Measurements from ENCODE around the gene IGFBP4. TPM values are rescaled to one million over a fixed set of nuclear protein-coding genes. Genes with fewer than 3 reads are reported as not detected.

IGFBP4 gene
- total and polyA plus RNA-seq, 2 of the 4 experiments (the other 2 are of a cell fraction) = 308 to 1,187 TPM

DNA sequence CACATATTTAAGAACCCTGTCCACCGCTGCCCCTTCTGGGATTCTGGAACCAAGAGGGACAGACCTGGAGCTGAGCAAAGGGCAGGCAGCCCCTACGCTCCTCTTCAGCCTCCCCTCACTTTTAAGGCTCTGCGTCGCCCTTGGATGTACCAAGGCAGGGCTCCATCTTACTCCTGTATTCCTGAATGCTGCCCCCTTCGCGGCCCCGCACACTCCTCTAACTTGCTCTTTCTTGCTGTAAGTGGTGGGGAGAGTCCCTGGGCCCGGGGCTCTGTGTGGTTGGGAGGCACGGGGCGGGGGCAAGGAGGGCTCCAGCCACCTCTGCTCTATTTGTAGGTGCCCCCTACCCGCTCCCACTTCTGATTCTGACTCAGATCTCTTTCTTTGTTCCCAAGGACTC, 56.9 kb downstream of the IGFBP4 start:
- DNase-seq (no peak), ATAC-seq (ENCODE audit: low read depth) (no peak)
- no peak overlapping the region for H3K4me3 ChIP-seq (ENCODE audit: insufficient read depth, low read depth, low read length)
- H3K9ac ChIP-seq (ENCODE audit: low read depth, low read length) = peak overlapping the region; percentile 49; the same call in 1 of the 2 replicates
- H3K4me2 ChIP-seq (ENCODE audit: low read depth, low read length) = no peak overlapping the region
- H3K4me1 ChIP-seq (ENCODE audit: control insufficient read depth, insufficient read depth, low read length) = peaks cover 19% of the 10 kb centered on the region
- H3K36me3 ChIP-seq (ENCODE audit: control insufficient read depth, insufficient read depth, low read length) = no peaks in the 10 kb centered on the region
- peak overlapping the region; percentile 90 for H2BK20ac ChIP-seq (ENCODE audit: low read depth, low read length)
- H3K4ac ChIP-seq (ENCODE audit: low read depth, low read length) = peak overlapping the region; percentile 99
- H3K27ac ChIP-seq (ENCODE audit: insufficient read depth, low read length) = peak overlapping the region; percentile 71
- no CpG with 5 or more reads among the region's 11 CpGs for WGBS, 2 experiments (ENCODE audit: extremely low coverage in 2 of 2, insufficient read length in 1 of 2)
- intact Hi-C loops (cut with micrococcal nuclease) = no loop called here
- CTCF ChIA-PET = no interaction called here
- H3K9me1 ChIP-seq (ENCODE audit: insufficient read depth, low read length) = peaks cover 10% of the 10 kb centered on the region
- no peaks in the 10 kb centered on the region for H3K27me3 ChIP-seq (ENCODE audit: control insufficient read depth, insufficient read depth, low read length)
- no peaks in the 10 kb centered on the region for H4K20me1 ChIP-seq (ENCODE audit: insufficient read depth, low read length)
- H3K14ac ChIP-seq (replicated peaks; ENCODE audit: low read depth, low read length) = peak overlapping the region; percentile 99
- peak overlapping the region; percentile 93; the same call in 1 of the 2 replicates for H3K23ac ChIP-seq (ENCODE audit: low read depth, low read length)
- peak overlapping the region; percentile 84 for H2BK15ac ChIP-seq (ENCODE audit: low read depth, low read length)
- BruUV-seq (replicated peaks) = no TSS peak
- H2AK5ac ChIP-seq (ENCODE audit: low read depth, low read length) = peak overlapping the region; percentile 95
- peak overlapping the region; percentile 94 for H2AFZ ChIP-seq (replicated peaks; ENCODE audit: low read length, poor library complexity)
- peak overlapping the region; percentile 97 for H2BK120ac ChIP-seq (ENCODE audit: low read depth, low read length)
- no peaks in the 10 kb centered on the region; the same call in 1 of the 2 replicates for H3K9me3 ChIP-seq (ENCODE audit: control insufficient read depth, insufficient read depth, low read length)
- in situ Hi-C loops (cut with MboI; ENCODE audit: low sequenced_read_pairs) = no loop called here
- peak overlapping the region; percentile 66; the same call in 1 of the 2 replicates for H3K18ac ChIP-seq (ENCODE audit: low read depth, low read length)
- H3K79me1 ChIP-seq (ENCODE audit: low read depth in 1 of 2, low read length in 2 of 2) = peaks cover 0 to 6% of the 10 kb centered on the region in 2 experiments; a peak in 1 of 4 replicates
- peak overlapping the region; percentile 87 for H4K5ac ChIP-seq (ENCODE audit: low read depth, low read length)
- peak overlapping the region; percentile 97 for H4K91ac ChIP-seq (ENCODE audit: insufficient read depth, low read depth, low read length)
- peak overlapping the region; percentile 99 for H4K8ac ChIP-seq (ENCODE audit: low read depth in 2 of 2, low read length in 2 of 2)
- H2AK9ac ChIP-seq (replicated peaks; ENCODE audit: low read depth, low read length, poor library complexity) = peak overlapping the region; percentile 83
- dilution Hi-C loops (cut with HindIII; ENCODE audit: low sequenced_read_pairs, unreplicated experiment) = no loop called here
- POLR2A ChIA-PET (ENCODE audit: unreplicated experiment) = interaction anchor here (1.2 kb wide), 1 partner anchor 14 kb away, joined by 4 read pairs; no protein-coding TSS in a partner anchor
- TF ChIP-seq MAFK (IDR thresholded peaks at IDR 0.05; ENCODE audit: low read depth, low read length) = no peak
- no peak for TF ChIP-seq RFX5 (IDR thresholded peaks at IDR 0.05; ENCODE audit: low read depth, low read length)
- TF ChIP-seq POLR2A (IDR thresholded peaks at IDR 0.05; ENCODE audit: low read depth, low read length) = no peak
- no peak for TF ChIP-seq BHLHE40 (IDR thresholded peaks at IDR 0.05; ENCODE audit: low read depth, low read length)
- TF ChIP-seq ELK1 (IDR thresholded peaks at IDR 0.05; ENCODE audit: borderline replicate concordance, low read depth, low read length) = no peak
- no peak for TF ChIP-seq SMC3 (IDR thresholded peaks at IDR 0.05; ENCODE audit: low read depth, low read length)
- TF ChIP-seq RCOR1 (IDR thresholded peaks at IDR 0.05; ENCODE audit: insufficient replicate concordance, low read length) = no peak
- TF ChIP-seq CTCF (conservative IDR thresholded peaks at IDR 0.05; ENCODE audit: low read depth, low read length) = no peak
- no peak for TF ChIP-seq FOS (IDR thresholded peaks at IDR 0.05; ENCODE audit: low read depth, low read length)
- no peak for TF ChIP-seq MAZ (IDR thresholded peaks at IDR 0.05; ENCODE audit: borderline replicate concordance, low read depth, low read length)
- TF ChIP-seq RAD21 (IDR thresholded peaks at IDR 0.05; ENCODE audit: low read length) = no peak
- no peak for TF ChIP-seq CEBPB (IDR thresholded peaks at IDR 0.05; ENCODE audit: low read depth, low read length)
- TF ChIP-seq NFE2L2 (IDR thresholded peaks at IDR 0.05; ENCODE audit: low read depth, low read length) = no peak
- no peak for TF ChIP-seq CHD1 (IDR thresholded peaks at IDR 0.05; ENCODE audit: low read depth, low read length)
- no peak for TF ChIP-seq MXI1 (IDR thresholded peaks at IDR 0.05; ENCODE audit: borderline replicate concordance, low read depth, low read length)
- no peak for TF ChIP-seq USF2 (IDR thresholded peaks at IDR 0.05; ENCODE audit: low read depth, low read length)
- no peak overlapping the region for H3K56ac ChIP-seq (ENCODE audit: extremely low read depth, insufficient read depth, low read length)
- no peak overlapping the region for H2BK5ac ChIP-seq (ENCODE audit: low read depth, low read length, poor library complexity, severe bottlenecking)
